Uterus (tissue), 4 donors: ENCODE measurements around the gene ARHGEF1. TPM values are rescaled to one million over a fixed set of nuclear protein-coding genes. Genes with fewer than 3 reads are reported as not detected.

Experiments used
- DNase-seq, 2 donors: peaks; one replicate each; pipeline ENCODE4 v3.0.0-alpha.2; 2019 to 2020
- H3K27ac ChIP-seq, 2 donors: fragments of 200-600 bp; sonication (generic); 1 replicate in 1 of 2; 2 replicates in 1 of 2; pipeline ENCODE4 v1.5.1; 2016 to 2018
- H3K27me3 ChIP-seq, 2 donors: fragments of 200-600 bp; sonication (generic); one replicate each; pipeline ENCODE4 v1.5.1; 2018 to 2019; ENCODE audit warnings: control low read depth in 1 of 2
- H3K36me3 ChIP-seq, 2 donors: fragments of 200-600 bp; sonication (generic); one replicate each; pipeline ENCODE4 v1.5.1; 2019; ENCODE audit warnings: control low read depth in 1 of 2
- H3K4me1 ChIP-seq, 2 donors: fragments of 200-600 bp; sonication (generic); one replicate each; pipeline ENCODE4 v1.5.1; 2018 to 2019; ENCODE audit warnings: control low read depth in 1 of 2
- H3K4me3 ChIP-seq, 2 donors: fragments of 200-600 bp; sonication (generic); 1 replicate in 1 of 2; 2 replicates in 1 of 2; pipeline ENCODE4 v1.5.1; 2018 to 2019; ENCODE audit warnings: mild to moderate bottlenecking in 1 of 2
- H3K9me3 ChIP-seq, 2 donors: fragments of 200-600 bp; sonication (generic); one replicate each; pipeline ENCODE4 v1.5.1; 2019; ENCODE audit warnings: control low read depth in 1 of 2
- POLR2A ChIP-seq, 2 donors: fragments of 450-650 bp; IDR thresholded peaks; one replicate each; pipeline ENCODE4 v1.6.1; 2016; ENCODE audit warnings: antibody characterized with exemption in 2 of 2, mild to moderate bottlenecking in 1 of 2, moderate library complexity in 1 of 2
- intact Hi-C: fragments of 100-400 bp; cut with DNase I; formaldehyde crosslinking; loops from one replicate; pipeline ENCODE4 v1.15.1; 2023; ENCODE audit warnings: low total_unique reads
- total RNA-seq, 4 donors: library from RNA; depleted of rRNA in 3 of 4; stranded (reverse); fragments of >200 nt in 3 of 4; gene quantifications; one replicate each; pipeline versions ENCODE4 v1.1.0 to v1.2.4, GENCODE V29; 2014 to 2023
- TF ChIP-seq, protein P1 (sequence below), 4 experiments: fragments of 200-600 bp in 2 of 4; fragments of 450-650 bp in 2 of 4; sonication (generic) in 2 of 4; IDR thresholded peaks; one replicate each; pipeline ENCODE4 v1.5.1; 2016 to 2019; ENCODE audit warnings: antibody characterized with exemption in 4 of 4, mild to moderate bottlenecking in 2 of 4, moderate library complexity in 1 of 4
- donor health status: DM: yes; HTN: yes; CAD: no.

ARHGEF1 gene
- total RNA-seq, 4 donors from 2014 or later, result 13.5 to 118 (median 37.1) TPM

DNA sequence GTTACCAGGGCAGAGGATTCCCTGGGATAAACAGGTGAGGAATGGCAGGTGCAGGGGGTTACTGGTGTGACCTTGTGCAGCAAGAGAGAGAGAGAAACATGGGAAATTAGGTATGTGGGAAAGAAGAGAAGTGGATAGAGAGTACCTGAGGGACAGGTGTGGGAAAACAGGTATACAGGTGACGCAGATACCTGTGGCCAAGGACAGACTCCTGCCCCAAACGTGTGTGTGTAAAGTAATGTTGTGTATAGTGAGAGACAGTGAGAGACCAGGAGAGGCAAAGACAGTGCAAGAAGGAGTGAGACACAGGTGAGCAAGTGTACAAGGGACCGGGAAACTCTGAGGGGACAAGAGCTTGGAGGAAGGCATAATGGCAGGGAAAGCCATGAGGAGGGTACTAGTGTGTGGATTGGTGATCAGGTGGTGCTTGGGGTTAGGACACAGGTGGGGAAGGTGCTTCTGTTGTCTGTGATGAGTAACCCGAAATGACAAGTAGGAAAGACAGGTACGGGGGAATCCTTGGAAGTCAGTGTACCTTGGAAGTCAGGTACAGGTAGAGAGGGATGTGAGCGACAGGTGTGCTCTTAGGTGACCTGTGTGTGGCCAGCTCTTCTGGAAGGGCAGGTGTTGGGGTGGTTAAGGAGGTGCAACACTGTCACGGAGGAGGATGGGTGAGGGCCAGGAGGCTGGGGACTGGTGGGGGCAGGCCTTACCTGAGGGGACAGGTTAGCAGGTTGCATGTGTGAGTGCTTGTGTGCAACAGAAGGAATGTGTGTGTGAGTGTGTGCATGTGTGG lies 42.4 kb downstream of the ARHGEF1 start:
- Histone ChIP-seq H3K4me1 (peaks cover 0 to 11% of the 10 kb centered on the region in 2 donors), H3K36me3 (no peaks in the 10 kb centered on the region), H3K9me3 (no peaks in the 10 kb centered on the region), H3K27me3 (peaks cover 18 to 61% of the 10 kb centered on the region in 2 donors), H3K27ac (no peak overlapping the region), H3K4me3 (no peak overlapping the region)
- TF ChIP-seq, protein P1, sequence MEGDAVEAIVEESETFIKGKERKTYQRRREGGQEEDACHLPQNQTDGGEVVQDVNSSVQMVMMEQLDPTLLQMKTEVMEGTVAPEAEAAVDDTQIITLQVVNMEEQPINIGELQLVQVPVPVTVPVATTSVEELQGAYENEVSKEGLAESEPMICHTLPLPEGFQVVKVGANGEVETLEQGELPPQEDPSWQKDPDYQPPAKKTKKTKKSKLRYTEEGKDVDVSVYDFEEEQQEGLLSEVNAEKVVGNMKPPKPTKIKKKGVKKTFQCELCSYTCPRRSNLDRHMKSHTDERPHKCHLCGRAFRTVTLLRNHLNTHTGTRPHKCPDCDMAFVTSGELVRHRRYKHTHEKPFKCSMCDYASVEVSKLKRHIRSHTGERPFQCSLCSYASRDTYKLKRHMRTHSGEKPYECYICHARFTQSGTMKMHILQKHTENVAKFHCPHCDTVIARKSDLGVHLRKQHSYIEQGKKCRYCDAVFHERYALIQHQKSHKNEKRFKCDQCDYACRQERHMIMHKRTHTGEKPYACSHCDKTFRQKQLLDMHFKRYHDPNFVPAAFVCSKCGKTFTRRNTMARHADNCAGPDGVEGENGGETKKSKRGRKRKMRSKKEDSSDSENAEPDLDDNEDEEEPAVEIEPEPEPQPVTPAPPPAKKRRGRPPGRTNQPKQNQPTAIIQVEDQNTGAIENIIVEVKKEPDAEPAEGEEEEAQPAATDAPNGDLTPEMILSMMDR (IDR thresholded peaks at IDR 0.05), result no peak
- no peak for TF ChIP-seq POLR2A (IDR thresholded peaks at IDR 0.05)
- no peak for DNase-seq
- intact Hi-C loops, result no loop called here

DNA sequence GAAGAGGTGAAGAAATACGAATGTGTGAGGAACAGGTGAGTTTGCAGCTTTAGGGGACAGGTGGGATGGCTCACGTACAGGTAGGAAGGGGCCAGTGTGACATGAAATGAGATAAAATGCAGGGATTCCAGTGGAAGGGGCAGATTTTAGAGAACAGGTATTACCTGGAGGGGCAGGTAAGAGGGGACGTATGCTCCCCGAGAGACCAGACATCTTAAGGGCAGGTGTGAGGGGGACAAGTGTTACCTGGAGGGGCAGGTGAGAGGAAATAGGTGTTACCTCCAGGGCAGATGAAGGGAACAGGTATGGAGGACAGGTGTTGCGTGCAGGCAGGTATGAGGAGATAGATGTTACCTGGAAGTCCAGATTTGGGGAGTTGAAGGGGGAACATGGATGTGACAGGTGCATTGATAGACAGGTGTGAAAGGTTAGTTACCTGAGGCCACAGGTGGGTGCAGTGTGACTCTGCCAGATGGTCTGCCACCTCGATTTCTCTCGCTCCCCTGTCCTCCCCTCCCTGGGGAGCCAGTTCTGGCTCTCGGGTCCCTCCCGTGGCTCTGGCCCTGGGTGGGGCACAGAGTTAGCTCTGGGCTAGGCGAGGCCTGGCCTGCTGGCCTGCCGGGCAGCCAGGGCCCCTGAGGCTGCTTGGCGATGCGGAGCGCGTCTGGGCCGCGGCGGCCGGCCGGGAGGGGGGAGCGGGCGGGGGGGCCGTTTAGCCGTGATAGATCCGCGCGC lies 43.2 kb downstream of the ARHGEF1 start:
- H3K27ac ChIP-seq, result no peak overlapping the region
- intact Hi-C loops, result no loop called here
- peaks cover 0 to 11% of the 10 kb centered on the region in 2 donors for H3K4me1 ChIP-seq
- no peak for TF ChIP-seq POLR2A (IDR thresholded peaks at IDR 0.05)
- TF ChIP-seq, protein P1 (IDR thresholded peaks at IDR 0.05), result no peak
- no peak for DNase-seq
- no peak overlapping the region for H3K4me3 ChIP-seq
- H3K9me3 ChIP-seq, result no peaks in the 10 kb centered on the region
- H3K36me3 ChIP-seq, result no peaks in the 10 kb centered on the region
- peaks cover 22 to 61% of the 10 kb centered on the region in 2 donors for H3K27me3 ChIP-seq

DNA sequence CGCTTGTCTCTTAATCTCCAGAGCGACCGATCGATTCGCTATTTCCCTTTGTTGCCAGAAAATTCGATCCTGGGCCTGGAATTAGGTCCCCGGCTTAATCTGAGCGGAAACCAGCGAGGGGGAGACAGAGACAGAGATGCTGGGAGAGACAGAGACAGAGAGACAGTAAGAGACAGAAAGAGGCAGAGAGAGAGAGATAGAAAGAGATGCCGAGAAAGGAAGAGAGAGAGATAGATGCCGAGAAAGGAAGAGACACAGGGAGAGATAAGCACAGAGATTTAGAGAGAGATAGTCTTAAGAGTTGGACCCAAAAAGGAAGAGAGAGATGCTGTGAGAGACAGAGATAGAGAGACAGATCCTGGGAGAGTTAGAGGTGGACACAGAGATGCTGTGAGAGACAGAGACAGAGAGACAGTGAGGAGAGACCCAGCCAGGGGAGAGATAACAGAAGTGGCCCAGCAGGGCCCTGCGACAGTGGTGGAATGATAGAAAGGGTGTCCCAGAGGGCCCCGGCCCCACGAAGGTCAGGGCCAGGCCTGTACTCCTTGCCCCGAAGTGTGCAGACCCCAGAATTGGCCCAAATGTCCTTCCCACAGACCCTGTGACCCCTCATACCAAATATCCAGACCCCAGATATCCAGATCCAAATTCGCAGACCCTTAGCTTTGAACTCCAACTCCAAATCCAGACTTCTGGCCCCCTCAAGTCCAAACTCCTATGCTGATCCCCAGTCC lies 43.9 kb downstream of the ARHGEF1 start:
- no peaks in the 10 kb centered on the region for H3K36me3 ChIP-seq
- TF ChIP-seq, protein P1 (IDR thresholded peaks at IDR 0.05), result no peak
- no peak for TF ChIP-seq POLR2A (IDR thresholded peaks at IDR 0.05)
- no peak overlapping the region for H3K4me3 ChIP-seq
- no peak overlapping the region for H3K27ac ChIP-seq
- intact Hi-C loops, result no loop called here
- no peaks in the 10 kb centered on the region for H3K9me3 ChIP-seq
- peaks cover 0 to 11% of the 10 kb centered on the region in 2 donors for H3K4me1 ChIP-seq
- peaks cover 24 to 61% of the 10 kb centered on the region in 2 donors for H3K27me3 ChIP-seq
- no peak for DNase-seq

DNA sequence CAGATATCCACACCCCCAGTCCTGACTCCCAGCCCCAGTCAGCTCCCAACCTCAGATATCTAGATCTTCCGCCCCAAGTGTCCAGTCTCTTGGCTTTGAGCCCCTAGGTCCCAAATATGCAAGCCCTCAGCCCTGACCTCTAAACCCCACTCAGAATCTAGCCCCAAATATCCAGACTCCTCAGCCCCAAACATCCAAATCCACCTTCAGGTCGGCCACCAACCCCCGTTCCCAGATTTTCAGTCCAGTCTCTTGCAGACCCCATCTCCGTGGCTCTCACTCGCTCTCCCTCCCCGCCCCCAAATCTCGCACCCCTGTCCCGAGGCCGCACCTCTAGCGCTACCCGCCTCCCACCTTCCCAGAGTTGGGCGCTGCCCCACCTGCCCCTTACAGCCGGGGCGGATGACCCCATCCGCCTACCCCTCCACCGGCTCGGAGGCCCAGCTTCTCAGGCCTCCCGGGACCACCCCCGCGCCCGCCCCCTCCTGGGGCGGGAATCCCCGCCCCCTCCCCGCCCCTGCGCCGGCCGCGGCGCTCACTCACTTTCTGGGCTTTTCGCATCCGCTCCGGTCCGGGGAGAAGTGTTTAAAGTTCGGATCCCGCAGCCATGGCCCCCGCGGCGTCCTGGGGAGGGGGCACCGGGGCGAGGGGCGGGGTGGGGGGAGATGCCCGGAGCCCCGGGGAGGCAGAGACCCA lies 44.7 kb downstream of the ARHGEF1 start:
- Histone ChIP-seq H3K9me3 (no peaks in the 10 kb centered on the region), H3K36me3 (no peaks in the 10 kb centered on the region), H3K27ac (no peak overlapping the region), H3K27me3 (peaks cover 24 to 61% of the 10 kb centered on the region in 2 donors), H3K4me1 (peaks cover 0 to 11% of the 10 kb centered on the region in 2 donors), H3K4me3 (no peak overlapping the region)
- DNase-seq, result no peak
- intact Hi-C loops, result no loop called here
- TF ChIP-seq, protein P1 (IDR thresholded peaks at IDR 0.05), result no peak
- TF ChIP-seq POLR2A (IDR thresholded peaks at IDR 0.05), result no peak
